DMS79 treated with DMSO at 0.1 percent for 48 hours (cell line): ENCODE data around the gene SP3.

Experiments used
- DNase-seq: peaks from one replicate; lab custom pipeline; 2025; lab: John Stamatoyannopoulos, UW

SP3 gene

GRCh38 chr2:173996766-173997165 lies 31.6 kb upstream of the SP3 start:
- DNase-seq, result no peak

DNA sequence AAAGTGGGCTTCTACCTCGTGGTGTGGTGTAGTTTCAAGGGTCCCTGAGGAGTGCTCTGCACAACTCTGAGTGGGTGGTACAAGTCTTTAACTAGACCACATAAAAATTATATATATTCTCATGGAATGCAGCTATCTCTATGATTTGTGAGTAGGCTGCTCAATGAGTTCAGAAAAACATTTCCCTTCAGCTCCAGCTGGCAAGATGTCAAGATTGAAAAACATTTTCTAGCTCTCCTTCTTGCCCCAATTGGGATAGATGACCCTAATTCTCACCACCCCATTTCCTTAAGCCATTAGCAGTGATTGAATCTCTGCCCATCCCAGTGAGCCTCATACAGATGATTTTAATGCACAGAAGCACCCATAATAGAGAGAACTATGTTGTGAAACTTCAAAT lies 28.3 kb upstream of the SP3 start:
- DNase-seq, result no peak

DNA sequence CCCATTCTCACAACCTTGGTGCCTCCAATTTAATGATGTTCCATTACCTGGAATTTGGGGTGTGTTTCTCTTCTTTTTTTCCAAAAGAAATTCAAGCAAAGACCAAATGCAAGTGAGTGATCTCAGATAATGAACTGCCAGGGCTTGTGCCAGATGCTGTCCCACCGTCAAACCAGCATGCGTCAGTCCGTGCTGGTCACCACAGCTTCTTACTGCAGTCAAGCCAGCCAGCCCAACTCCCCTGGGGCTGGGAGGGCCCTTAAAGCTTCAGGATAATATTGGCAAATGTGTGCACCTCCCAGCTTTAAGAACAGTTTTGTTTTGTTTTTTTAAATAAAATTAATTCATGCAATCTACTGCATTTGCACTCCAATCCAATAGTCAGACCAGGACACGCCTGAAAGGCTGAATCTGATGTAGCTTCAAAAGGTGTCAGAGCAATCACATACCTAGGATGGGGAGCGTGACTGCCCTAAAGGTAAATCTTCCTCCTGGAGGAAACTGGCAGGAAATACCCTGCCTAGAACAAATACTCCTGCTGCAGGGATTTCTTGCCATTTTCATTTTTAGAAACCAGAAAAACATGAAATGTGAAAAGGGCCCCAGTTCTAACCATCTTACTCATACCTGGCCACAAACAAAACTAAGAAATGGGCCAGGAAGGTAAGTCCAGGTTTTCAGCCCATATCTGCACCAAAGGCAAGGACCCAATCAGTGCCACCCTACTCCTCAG lies 26.8 kb upstream of the SP3 start:
- DNase-seq, result no peak

DNA sequence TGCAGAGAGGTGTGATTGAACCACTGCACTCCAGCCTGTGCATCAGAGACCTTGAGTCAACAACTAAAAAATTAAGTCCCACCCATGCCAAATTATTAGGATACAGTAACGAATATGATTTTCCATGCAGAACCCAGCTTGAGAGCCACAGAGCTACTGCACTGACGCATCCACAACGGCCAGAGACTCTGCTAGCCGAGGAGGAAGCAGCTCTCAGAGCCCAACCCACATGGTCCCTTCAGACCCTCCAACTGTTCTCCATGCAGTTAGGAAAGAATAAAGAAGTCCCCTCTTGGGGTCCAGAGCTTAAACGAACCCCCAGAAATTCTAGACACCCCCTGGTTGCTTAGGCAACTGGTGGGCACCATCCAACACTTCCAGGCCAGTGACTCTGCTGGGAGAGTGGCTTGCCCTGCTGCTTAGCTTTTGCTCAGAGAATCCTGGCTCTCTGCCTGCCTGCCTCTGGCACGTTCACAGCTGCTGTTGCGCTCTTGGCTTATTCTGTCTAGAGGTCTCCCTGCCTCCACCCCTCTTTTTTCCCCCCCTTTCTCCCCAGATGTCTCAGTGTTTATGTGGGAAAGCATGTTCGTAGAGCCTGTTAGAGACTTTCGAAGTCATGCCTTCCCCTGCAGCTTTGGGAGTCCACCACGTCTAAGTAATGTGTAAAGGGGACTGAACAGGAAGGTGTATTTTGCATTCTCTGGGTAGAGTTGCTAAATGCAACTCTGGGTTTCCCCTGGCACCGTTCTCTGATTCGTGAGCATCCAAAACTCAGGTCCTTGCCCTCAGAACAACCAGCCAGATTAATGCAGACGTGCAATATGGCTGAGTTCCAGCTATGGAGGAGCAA lies 26.0 kb upstream of the SP3 start:
- peak; percentile 69 for DNase-seq

- DNase-seq, result no peak
Observed at GRCh38 chr2:173990245-173990644, 25.1 kb upstream of the SP3 start.

DNA sequence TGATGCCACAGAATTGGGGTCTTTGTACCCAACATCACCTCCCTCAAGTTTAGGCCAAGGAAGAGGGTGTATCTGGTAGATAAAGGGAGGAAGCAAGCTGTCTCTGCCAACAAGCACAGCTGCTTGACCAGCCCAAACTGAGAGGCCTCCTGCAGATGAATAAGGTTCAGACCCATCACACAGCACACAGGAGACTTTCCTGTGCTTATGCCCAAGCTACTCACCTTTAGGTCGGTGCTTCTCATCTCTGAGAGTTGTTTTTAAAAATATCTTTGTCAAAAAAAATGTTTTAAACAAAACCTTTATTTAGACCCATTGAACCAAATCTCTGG lies 24.7 kb upstream of the SP3 start:
- no peak for DNase-seq

DNA sequence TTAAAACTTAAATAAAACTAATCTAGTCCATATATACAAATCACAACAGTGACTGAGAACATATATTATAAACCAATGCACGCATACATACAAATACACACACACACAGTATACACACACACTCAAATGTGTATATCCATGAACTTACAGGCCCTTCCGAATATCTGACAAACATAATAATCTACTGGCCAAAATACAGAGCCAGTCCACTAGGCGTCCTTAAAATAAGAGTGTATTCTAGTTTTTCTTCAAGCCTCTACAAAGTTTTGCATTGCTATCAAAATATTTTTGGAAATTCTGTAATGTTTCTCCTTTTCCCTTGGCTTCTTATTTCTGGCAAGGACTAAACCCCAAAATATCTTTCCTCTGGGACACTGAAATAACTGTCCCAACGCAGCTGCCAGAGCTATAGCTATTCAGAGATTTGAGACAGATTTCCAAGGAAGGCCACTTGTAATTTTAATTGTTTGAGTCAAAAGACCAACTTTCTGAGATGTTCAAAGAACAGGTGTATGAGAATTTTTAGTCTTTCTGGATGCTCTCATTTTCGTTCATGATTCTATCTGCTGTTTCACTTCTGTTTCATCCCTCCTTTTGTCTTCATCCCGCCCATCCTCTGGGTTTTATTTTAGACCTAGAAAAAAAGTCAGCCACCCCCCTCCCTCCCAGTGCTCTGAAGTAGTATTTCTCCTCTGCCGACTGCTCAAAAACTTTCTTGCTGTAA lies 24.1 kb upstream of the SP3 start:
- no peak for DNase-seq

DNA sequence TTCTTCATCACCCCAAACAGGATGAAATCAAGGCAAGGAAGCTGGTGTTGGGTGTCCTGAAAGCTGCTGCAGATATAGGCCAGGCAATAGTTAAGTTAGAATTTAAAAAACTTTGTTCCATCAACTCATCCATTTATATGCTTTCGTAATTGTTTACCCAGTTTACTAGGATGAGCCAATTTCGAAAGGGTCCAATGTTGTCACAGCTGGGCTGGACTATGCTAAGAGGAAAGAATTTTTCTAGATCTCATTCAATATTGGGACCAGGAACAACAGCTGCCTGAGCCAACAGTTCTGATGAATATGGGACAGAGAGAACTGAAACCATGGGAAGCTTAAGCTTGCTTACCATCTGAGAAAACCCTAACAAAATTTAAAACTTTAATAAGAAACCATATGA lies 21.6 kb upstream of the SP3 start:
- DNase-seq, result no peak

- no peak for DNase-seq
Observed at GRCh38 chr2:173985605-173985992, 20.4 kb upstream of the SP3 start.

DNA sequence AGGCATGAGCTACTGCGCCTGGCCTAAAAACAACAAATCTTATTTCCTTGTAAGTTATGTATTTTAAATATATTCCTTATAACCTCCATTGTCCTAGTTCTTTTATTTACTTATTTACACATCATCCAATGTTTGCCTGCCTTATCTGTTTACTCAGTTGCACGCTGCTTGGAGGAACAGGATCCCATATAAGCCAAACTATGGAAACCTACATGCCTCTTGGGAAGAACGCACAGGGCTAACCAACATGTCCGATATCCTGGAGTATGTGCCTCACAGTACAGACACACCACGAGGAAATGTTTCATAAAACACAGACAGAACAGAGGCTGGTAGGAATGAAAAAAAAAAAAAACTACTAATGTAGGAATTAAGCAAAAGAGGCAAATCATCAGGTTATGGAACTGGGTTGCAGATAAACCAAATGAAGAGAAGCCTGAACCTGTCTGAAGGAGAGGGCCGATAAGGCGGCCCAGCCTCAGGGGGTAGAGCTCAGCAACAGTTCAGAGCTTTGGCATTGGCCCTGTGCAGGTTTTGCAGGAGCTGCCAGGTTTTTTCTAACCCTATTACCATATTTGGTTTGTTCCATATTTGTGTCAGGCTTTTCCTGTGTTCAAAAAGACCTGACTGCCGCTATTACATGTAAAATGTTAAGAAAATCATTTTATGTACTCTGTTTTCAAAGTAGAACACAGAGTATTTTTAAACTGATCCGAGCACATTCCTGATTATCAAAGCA lies 19.9 kb upstream of the SP3 start:
- DNase-seq, result no peak

GRCh38 chr2:173983391-173983871 lies 18.3 kb upstream of the SP3 start:
- DNase-seq, result peak; percentile 79

DNA sequence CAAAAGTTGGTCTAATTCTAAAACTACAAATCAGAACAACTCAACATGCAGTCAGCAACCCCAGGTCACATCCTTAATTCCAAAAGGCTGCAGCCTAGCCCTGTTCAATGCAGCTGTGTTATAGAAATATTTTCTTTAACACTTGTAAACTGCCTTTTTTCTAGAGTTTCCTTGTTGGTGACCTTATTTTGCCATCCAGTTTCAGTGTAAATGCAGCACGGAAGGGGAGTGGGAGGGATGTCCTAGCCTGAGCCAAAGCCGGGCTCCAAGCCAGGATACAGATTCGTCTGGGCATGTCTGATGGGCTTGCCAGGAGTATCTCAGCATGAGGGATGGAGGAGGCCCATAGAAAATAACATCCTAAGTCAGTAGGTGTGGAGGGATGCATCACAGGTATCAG lies 17.7 kb upstream of the SP3 start:
- peak; percentile 87 for DNase-seq

DNA sequence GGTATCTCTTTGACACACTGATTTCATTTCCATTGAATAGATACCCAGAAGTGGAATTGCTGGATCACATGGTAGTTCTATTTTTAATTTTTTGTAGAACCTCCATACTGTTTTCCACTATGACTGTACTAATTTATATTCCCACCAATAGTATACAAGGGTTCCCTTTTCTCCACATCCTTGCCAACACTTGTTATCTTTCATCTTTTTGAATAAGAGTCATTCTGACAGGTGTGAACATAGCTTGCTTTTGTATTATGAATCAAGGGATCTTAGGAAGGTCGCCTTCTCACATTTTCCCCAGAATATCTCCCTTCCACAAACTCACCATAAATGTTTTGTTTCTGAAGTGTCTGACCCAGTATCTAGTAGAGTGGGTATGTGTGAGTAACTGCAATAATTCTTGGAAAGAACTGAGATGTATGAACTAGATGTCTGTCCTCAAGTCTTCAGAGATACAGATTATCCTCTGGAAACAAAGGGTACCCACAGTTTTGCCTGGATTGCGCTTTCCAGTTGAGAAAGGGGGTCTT lies 17.1 kb upstream of the SP3 start:
- no peak for DNase-seq

- no peak for DNase-seq
Observed at GRCh38 chr2:173981520-173981919, 16.3 kb upstream of the SP3 start.

GRCh38 chr2:173979751-173980351 lies 14.7 kb upstream of the SP3 start:
- DNase-seq, result no peak

- no peak for DNase-seq
Observed at GRCh38 chr2:173978447-173978846, 13.3 kb upstream of the SP3 start.

- DNase-seq, result no peak
Observed at GRCh38 chr2:173972636-173973035, 7.5 kb upstream of the SP3 start.

- no peak for DNase-seq
Observed at GRCh38 chr2:173972165-173972564, 7.0 kb upstream of the SP3 start.

DNA sequence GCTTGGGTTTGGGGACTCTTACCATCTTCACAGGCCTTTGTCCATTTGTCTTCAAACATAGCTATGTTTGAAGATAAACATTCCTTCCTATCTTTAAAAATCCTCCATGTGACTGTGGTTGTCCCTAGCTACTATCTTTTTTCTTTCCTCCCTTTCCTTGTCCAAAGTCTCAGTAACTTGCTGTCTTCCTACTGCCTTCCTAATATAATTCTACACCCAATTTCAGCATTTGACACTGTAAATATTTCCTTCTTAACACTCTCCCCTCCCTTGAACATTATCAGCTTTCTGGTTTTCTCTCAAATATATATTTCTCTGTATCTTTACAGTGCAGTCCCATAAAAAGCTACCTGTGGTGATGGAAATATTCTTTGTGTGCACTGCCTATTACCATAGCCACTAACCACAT lies 5.3 kb upstream of the SP3 start:
- no peak for DNase-seq

DNA sequence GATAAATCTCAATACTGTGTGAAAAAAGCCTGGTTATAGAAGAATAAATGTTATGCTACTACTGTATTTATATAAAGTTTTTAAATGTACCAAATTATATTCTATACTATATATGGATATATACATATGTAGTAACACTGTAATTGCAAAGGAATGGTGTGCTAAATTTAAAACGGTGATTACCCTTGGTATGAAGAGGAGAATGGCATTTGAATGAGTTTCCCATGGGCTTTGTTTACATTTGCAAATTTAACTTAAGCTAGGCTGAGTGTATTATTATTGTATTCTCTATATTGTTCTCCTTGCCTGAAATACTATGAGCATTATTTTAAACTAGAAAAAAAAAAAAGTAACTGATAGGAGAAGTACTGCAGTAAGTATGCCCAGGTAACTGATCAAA lies 4.7 kb upstream of the SP3 start:
- no peak for DNase-seq

GRCh38 chr2:173968551-173968950 lies 3.4 kb upstream of the SP3 start:
- no peak for DNase-seq
